Caco-2 (cell line): ENCODE measurements around the gene FBXW2. TPM values are rescaled to one million over a fixed set of nuclear protein-coding genes. Genes with fewer than 3 reads are reported as not detected.

Experiments used
- BruUV-seq: library from RNA; stranded (reverse); fragments of 400-500 nt; replicated peaks from 2 replicates; lab custom pipeline; 2021; lab: Mats Ljungman, UMichigan
- CTCF ChIA-PET: fragments of 300-600 bp; sonication (Branson Sonifier 250); formaldehyde crosslinking; loops from one replicate; lab custom pipeline; 2022; ENCODE audit warnings: antibody characterized with exemption; lab: Charles Lee
- POLR2A ChIA-PET: fragments of 300-600 bp; sonication (Branson Sonifier 250); formaldehyde crosslinking; loops from one replicate; lab custom pipeline; 2022; ENCODE audit warnings: antibody characterized with exemption; lab: Charles Lee
- DNase-seq, 2 experiments: peaks; one replicate each; pipeline versions ENCODE4 v3.0.0 to v3.0.0-alpha.2; 2020 to 2022
- H3K27me3 ChIP-seq: replicated peaks from 2 replicates; pipeline ENCODE4 v1.6.0; 2011; ENCODE audit warnings: low read length; ENCODE audit not compliant: control insufficient read depth, insufficient read depth
- H3K36me3 ChIP-seq: 2 replicates; pipeline ENCODE4 v1.5.1; 2011; ENCODE audit warnings: low read length; ENCODE audit not compliant: control insufficient read depth, insufficient read depth
- H3K4me1 ChIP-seq: fragments of 250-450 bp; sonication (Bioruptor Pico); 2 replicates; pipeline ENCODE4 v1.5.1; 2020; ENCODE audit warnings: mild to moderate bottlenecking
- H3K4me3 ChIP-seq: 2 replicates; pipeline ENCODE4 v1.5.1; 2011; ENCODE audit warnings: low read depth, mild to moderate bottlenecking, control low read depth, low read length
- H3K9me3 ChIP-seq: fragments of 250-450 bp; sonication (Bioruptor Pico); 2 replicates; pipeline ENCODE4 v1.5.1; 2020; ENCODE audit warnings: mild to moderate bottlenecking, moderate library complexity
- H3K27ac Mint-ChIP-seq: one replicate; pipeline ENCODE4 v1.8.0; 2022; ENCODE audit warnings: mixed read lengths; ENCODE audit not compliant: unreplicated experiment
- H3K27me3 Mint-ChIP-seq: one replicate; pipeline ENCODE4 v1.8.0; 2022; ENCODE audit warnings: mixed read lengths; ENCODE audit not compliant: insufficient read depth, unreplicated experiment
- H3K36me3 Mint-ChIP-seq: one replicate; pipeline ENCODE4 v1.8.0; 2022; ENCODE audit warnings: mild to moderate bottlenecking, mixed read lengths; ENCODE audit not compliant: insufficient read depth, unreplicated experiment
- H3K4me1 Mint-ChIP-seq: one replicate; pipeline ENCODE4 v1.8.0; 2022; ENCODE audit warnings: low read depth, mixed read lengths; ENCODE audit not compliant: unreplicated experiment
- H3K4me3 Mint-ChIP-seq: one replicate; pipeline ENCODE4 v1.8.0; 2022; ENCODE audit warnings: mild to moderate bottlenecking, moderate library complexity, mixed read lengths; ENCODE audit not compliant: unreplicated experiment
- H3K9me3 Mint-ChIP-seq: one replicate; pipeline ENCODE4 v1.8.0; 2022; ENCODE audit warnings: mixed read lengths; ENCODE audit not compliant: unreplicated experiment
- CTCF ChIP-seq, 2 experiments: fragments of 200-600 bp in 1 of 2; IDR thresholded peaks; 1 replicate in 1 of 2; 2 replicates in 1 of 2; pipeline versions ENCODE4 v1.5.1 to v1.8.0; 2011 to 2022; ENCODE audit warnings: antibody characterized with exemption in 1 of 2, control low read depth in 1 of 2, inconsistent platforms in 1 of 2, low read depth in 1 of 2, low read length in 1 of 2, mild to moderate bottlenecking in 1 of 2, moderate library complexity in 1 of 2; ENCODE audit not compliant: insufficient read depth in 1 of 2, severe bottlenecking in 1 of 2, unreplicated experiment in 1 of 2
- intact Hi-C: fragments of 100-400 bp; cut with micrococcal nuclease; formaldehyde crosslinking; loops from one replicate; pipeline ENCODE4 v1.10.0; 2022; ENCODE audit not compliant: unreplicated experiment
- total RNA-seq: library from RNA; stranded (reverse); gene quantifications from 2 replicates; pipeline ENCODE4 v1.2.3, GENCODE V29; 2022

Gene FBXW2
- total RNA-seq, 1 experiment from 2014 or later, result 74.3 TPM

GRCh38 chr9:120726484-120726883 lies 66.7 kb downstream of the FBXW2 start:
- BruUV-seq, result no TSS peak
- Mint-ChIP-seq H3K27me3 (no peaks in the 10 kb centered on the region), H3K9me3 (no peaks in the 10 kb centered on the region)

GRCh38 chr9:120725907-120726306 lies 67.3 kb downstream of the FBXW2 start:
- Mint-ChIP-seq H3K4me3 (no peak overlapping the region), H3K4me1 (no peaks in the 10 kb centered on the region), H3K36me3 (no peaks in the 10 kb centered on the region), H3K27ac (no peak overlapping the region), H3K9me3 (no peaks in the 10 kb centered on the region), H3K27me3 (no peaks in the 10 kb centered on the region)
- Histone ChIP-seq H3K36me3 (no peaks in the 10 kb centered on the region), H3K9me3 (no peaks in the 10 kb centered on the region), H3K4me1 (peaks cover 9% of the 10 kb centered on the region), H3K27me3 (no peaks in the 10 kb centered on the region), H3K4me3 (no peak overlapping the region)
- no peak for DNase-seq
- ChIA-PET CTCF (no interaction called here), POLR2A (no interaction called here)
- no TSS peak for BruUV-seq
- intact Hi-C loops, result no loop called here
- TF ChIP-seq CTCF (IDR thresholded peaks at IDR 0.05; ENCODE audit: insufficient read depth in 1 of 2, low read depth in 1 of 2, low read length in 1 of 2, severe bottlenecking in 1 of 2, unreplicated experiment in 1 of 2), result no peak

More at GRCh38 chr9:120726484-120726883, 66.7 kb downstream of the FBXW2 start:
- Mint-ChIP-seq H3K36me3 (no peaks in the 10 kb centered on the region), H3K27ac (peak overlapping the region; percentile 14), H3K4me1 (no peaks in the 10 kb centered on the region), H3K4me3 (no peak overlapping the region)
- no peak for TF ChIP-seq CTCF (IDR thresholded peaks at IDR 0.05; ENCODE audit: insufficient read depth in 1 of 2, low read depth in 1 of 2, low read length in 1 of 2, severe bottlenecking in 1 of 2, unreplicated experiment in 1 of 2)
- Histone ChIP-seq H3K4me1 (peaks cover 11% of the 10 kb centered on the region), H3K9me3 (no peaks in the 10 kb centered on the region), H3K27me3 (no peaks in the 10 kb centered on the region), H3K4me3 (no peak overlapping the region), H3K36me3 (no peaks in the 10 kb centered on the region)
- ChIA-PET POLR2A (no interaction called here), CTCF (no interaction called here)
- intact Hi-C loops, result no loop called here
- no peak for DNase-seq

- H3K4me1 Mint-ChIP-seq, result no peaks in the 10 kb centered on the region
- intact Hi-C loops, result no loop called here
- Histone ChIP-seq H3K36me3 (no peaks in the 10 kb centered on the region), H3K27me3 (no peaks in the 10 kb centered on the region), H3K4me1 (peaks cover under 1% of the 10 kb centered on the region), H3K4me3 (no peak overlapping the region), H3K9me3 (no peaks in the 10 kb centered on the region)
- no peaks in the 10 kb centered on the region for H3K27me3 Mint-ChIP-seq
- DNase-seq, result no peak
- BruUV-seq, result no TSS peak
- no peak overlapping the region for H3K4me3 Mint-ChIP-seq
- H3K27ac Mint-ChIP-seq, result no peak overlapping the region
- H3K9me3 Mint-ChIP-seq, result no peaks in the 10 kb centered on the region
- CTCF ChIA-PET, result no interaction called here
- POLR2A ChIA-PET, result no interaction called here
- no peaks in the 10 kb centered on the region for H3K36me3 Mint-ChIP-seq
- TF ChIP-seq CTCF (IDR thresholded peaks at IDR 0.05; ENCODE audit: insufficient read depth in 1 of 2, low read depth in 1 of 2, low read length in 1 of 2, severe bottlenecking in 1 of 2, unreplicated experiment in 1 of 2), result no peak
These were observed 68.3 kb downstream of the FBXW2 start for GRCh38 chr9:120724757-120725400.
